Endothelial cell of umbilical vein (primary cell): ENCODE results near the gene ALAS2. TPM values are rescaled to one million over a fixed set of nuclear protein-coding genes. Genes with fewer than 3 reads are reported as not detected.

Experiments
- BruUV-seq: library from RNA; stranded (reverse); fragments of 400-500 nt; replicated peaks from 2 replicates; lab custom pipeline; 2021; lab: Mats Ljungman, UMichigan
- CTCF ChIA-PET: fragments of 300-600, 350-600 bp; sonication (Branson Sonifier 250); formaldehyde crosslinking; loops from one replicate; lab custom pipeline; 2021; ENCODE audit warnings: antibody characterized with exemption, inconsistent platforms; lab: Charles Lee
- POLR2A ChIA-PET: fragments of 300-600, 350-600 bp; sonication (Branson Sonifier 250); formaldehyde crosslinking; loops from one replicate; lab custom pipeline; 2021; ENCODE audit warnings: antibody characterized with exemption, inconsistent platforms; lab: Charles Lee
- DNase-seq: peaks from one replicate; pipeline ENCODE4 v3.0.0-alpha.2; 2011; ENCODE audit warnings: low read depth, low spot score
- FAIRE-seq: peaks from 2 replicates; lab custom pipeline; 2011; peaks lifted over from hg19 to GRCh38; lab: Jason Lieb, UNC
- H2AFZ ChIP-seq: 2 replicates; pipeline ENCODE4 v1.6.0; 2012; ENCODE audit warnings: low read depth, low read length, control low read depth, inconsistent platforms
- H3K27ac ChIP-seq: 2 replicates; pipeline ENCODE4 v1.5.1; 2011; ENCODE audit warnings: low read depth, mild to moderate bottlenecking, control low read depth, low read length, moderate library complexity; ENCODE audit not compliant: insufficient read depth
- H3K27me3 ChIP-seq, 2 experiments: 2 replicates each; pipeline versions ENCODE4 v1.6.0 to v1.6.1; 2011; ENCODE audit warnings: low read length in 2 of 2, mixed read lengths in 1 of 2; ENCODE audit not compliant: control insufficient read depth in 2 of 2, insufficient read depth in 2 of 2
- H3K36me3 ChIP-seq, 2 experiments: 2 replicates in 1 of 2; 3 replicates in 1 of 2; pipeline ENCODE4 v1.5.1; 2011; ENCODE audit warnings: low read length in 2 of 2, mild to moderate bottlenecking in 1 of 2, moderate library complexity in 1 of 2; ENCODE audit not compliant: control insufficient read depth in 2 of 2, insufficient read depth in 2 of 2; ENCODE audit errors: extremely low read depth in 1 of 2
- H3K4me1 ChIP-seq: 3 replicates; pipeline ENCODE4 v1.5.1; 2011; ENCODE audit warnings: mild to moderate bottlenecking, low read length; ENCODE audit not compliant: control insufficient read depth, insufficient read depth; ENCODE audit errors: extremely low read depth
- H3K4me2 ChIP-seq: 2 replicates; pipeline ENCODE4 v1.6.1; 2011; ENCODE audit warnings: low read length, control low read depth, mixed read lengths; ENCODE audit not compliant: insufficient read depth
- H3K4me3 ChIP-seq, 3 experiments: fragments of 200-600 bp in 1 of 3; sonication (generic), shearing (Covaris generic) in 1 of 3; replicated peaks in 1 of 3; 2 replicates each; pipeline ENCODE4 v1.5.1; 2011 to 2016; ENCODE audit warnings: control low read depth in 3 of 3, low read length in 3 of 3, mild to moderate bottlenecking in 2 of 3, inconsistent platforms in 1 of 3, low read depth in 1 of 3, moderate library complexity in 1 of 3; ENCODE audit not compliant: insufficient read depth in 1 of 3
- H3K79me2 ChIP-seq: 2 replicates; pipeline ENCODE4 v1.6.0; 2012; ENCODE audit warnings: low read length, inconsistent platforms; ENCODE audit not compliant: control insufficient read depth, insufficient read depth
- H3K9ac ChIP-seq: replicated peaks from 2 replicates; pipeline ENCODE3; 2011; ENCODE audit warnings: low read length, control low read depth; ENCODE audit not compliant: insufficient read depth; ENCODE audit errors: extremely low read depth
- H3K9me1 ChIP-seq: replicated peaks from 3 replicates; pipeline ENCODE4 v1.6.0; 2011; ENCODE audit warnings: mild to moderate bottlenecking, low read length; ENCODE audit not compliant: control insufficient read depth, insufficient read depth; ENCODE audit errors: extremely low read depth
- H3K9me3 ChIP-seq: replicated peaks from 2 replicates; pipeline ENCODE4 v1.5.1; 2012; ENCODE audit warnings: low read length, inconsistent platforms; ENCODE audit not compliant: control insufficient read depth, insufficient read depth
- H4K20me1 ChIP-seq: replicated peaks from 2 replicates; pipeline ENCODE3; 2011; ENCODE audit warnings: mild to moderate bottlenecking, low read length; ENCODE audit not compliant: control insufficient read depth, insufficient read depth; ENCODE audit errors: extremely low read depth
- CTCF ChIP-seq, 2 donors: IDR thresholded peaks; 1 replicate in 1 of 2; 2 replicates in 1 of 2; pipeline ENCODE4 v1.5.1; 2011; ENCODE audit warnings: low read length in 2 of 2, mild to moderate bottlenecking in 2 of 2, moderate library complexity in 2 of 2, control low read depth in 1 of 2, inconsistent platforms in 1 of 2, low read depth in 1 of 2; ENCODE audit not compliant: insufficient read depth in 1 of 2; ENCODE audit errors: extremely low read depth in 1 of 2
- EZH2 ChIP-seq: IDR thresholded peaks from 2 replicates; pipeline ENCODE4 v1.6.1; 2012; ENCODE audit warnings: borderline replicate concordance, low read depth, mild to moderate bottlenecking, moderate library complexity, low read length, inconsistent platforms; ENCODE audit not compliant: severe bottlenecking
- FOS ChIP-seq: IDR thresholded peaks from 2 replicates; pipeline ENCODE4 v1.6.1; 2011; ENCODE audit warnings: mild to moderate bottlenecking, low read length, moderate library complexity, borderline replicate concordance; ENCODE audit not compliant: insufficient read depth
- GATA2 ChIP-seq: IDR thresholded peaks from 2 replicates; pipeline ENCODE4 v1.7.0; 2011; ENCODE audit warnings: low read depth, mild to moderate bottlenecking, moderate library complexity, mixed read lengths, low read length; ENCODE audit not compliant: insufficient read length, insufficient read depth
- JUN ChIP-seq: IDR thresholded peaks from 2 replicates; pipeline ENCODE4 v1.6.1; 2011; ENCODE audit warnings: borderline replicate concordance, low read depth; ENCODE audit not compliant: insufficient read length, insufficient read depth
- MAX ChIP-seq: IDR thresholded peaks from 2 replicates; pipeline ENCODE4 v1.6.1; 2011; ENCODE audit not compliant: insufficient read depth, insufficient read length
- MYC ChIP-seq: IDR thresholded peaks from one replicate; pipeline ENCODE4 v1.6.1; 2011; ENCODE audit warnings: mild to moderate bottlenecking, low read depth, low read length
- POLR2A ChIP-seq: IDR thresholded peaks from 2 replicates; pipeline ENCODE4 v1.6.1; 2012; ENCODE audit warnings: low read depth, mild to moderate bottlenecking, control low read depth, low read length
- POLR2AphosphoS5 ChIP-seq: IDR thresholded peaks from 2 replicates; pipeline ENCODE4 v1.6.1; 2012; ENCODE audit warnings: low read depth, mild to moderate bottlenecking, control low read depth, low read length, moderate library complexity; ENCODE audit not compliant: insufficient read depth
- dilution Hi-C: fragments of 300-500 bp; cut with MboI; formaldehyde crosslinking; loops from one replicate; pipeline ENCODE4 v1.15.0; 2019; ENCODE audit warnings: low sequenced_read_pairs; ENCODE audit not compliant: extremely low pct_ligation_motif_present
- intact Hi-C: fragments of 100-400 bp; cut with micrococcal nuclease; formaldehyde crosslinking; loops from one replicate; pipeline ENCODE4 v1.10.0; 2022
- polyA plus RNA-seq, 4 experiments: library from polyadenylated mRNA; depleted of rRNA in 3 of 4; stranded (reverse) in 3 of 4; unstranded in 1 of 4; fragments of >200 nt; gene quantifications; 2 replicates each; pipeline versions ENCODE4 v1.2.1 to v1.2.3, GENCODE V29; 2011 to 2012; ENCODE audit warnings: missing spikeins in 1 of 4
- total RNA-seq: library from RNA; stranded (reverse); gene quantifications from 2 replicates; pipeline ENCODE4 v1.2.3, GENCODE V29; 2021

ALAS2 gene
- total and polyA plus RNA-seq, 2 donors (not counting 3 experiments of a cell fraction or from before 2014, with no cell fraction given): not detected

- Histone ChIP-seq H4K20me1 (no peaks in the 10 kb centered on the region), H3K9ac (no peak overlapping the region), H3K4me1 (no peaks in the 10 kb centered on the region), H2AFZ (no peak overlapping the region), H3K79me2 (no peaks in the 10 kb centered on the region), H3K36me3 (no peaks in the 10 kb centered on the region), H3K4me2 (no peak overlapping the region), H3K4me3 (no peak overlapping the region), H3K27ac (no peak overlapping the region), H3K9me1 (no peaks in the 10 kb centered on the region), H3K27me3 (no peaks in the 10 kb centered on the region), H3K9me3 (no peaks in the 10 kb centered on the region)
- BruUV-seq: no TSS peak
- no peak for TF ChIP-seq GATA2
- no peak for TF ChIP-seq POLR2A
- no peak for TF ChIP-seq MAX
- TF ChIP-seq JUN: no peak
- no peak for TF ChIP-seq FOS
- no peak for TF ChIP-seq CTCF (IDR thresholded peaks at IDR 0.05; ENCODE audit: extremely low read depth in 1 of 2, insufficient read depth in 1 of 2, low read depth in 1 of 2, low read length in 2 of 2)
- TF ChIP-seq POLR2AphosphoS5: no peak
- TF ChIP-seq EZH2: no peak
- no peak for TF ChIP-seq MYC
- ChIA-PET CTCF (no interaction called here), POLR2A (no interaction called here)
- FAIRE-seq (no peak), DNase-seq (no peak)
- intact Hi-C loops (no loop called here), dilution Hi-C loops (no loop called here)
These were observed 8.7 kb upstream of the ALAS2 start for GRCh38 chrX:55039471-55039870.
